ENCODE results near the gene KCNIP1. TPM values are rescaled to one million over a fixed set of nuclear protein-coding genes. Genes with fewer than 3 reads are reported as not detected.

The KCNIP1 gene
- total RNA-seq, 2 donors from 2014 or later: not detected

- H3K36me3 Mint-ChIP-seq (ENCODE audit: low read depth): no peaks in the 10 kb centered on the region
- H3K27ac Mint-ChIP-seq: no peak overlapping the region
- peaks cover 21% of the 10 kb centered on the region for H3K27me3 ChIP-seq (ENCODE audit: control insufficient read depth, insufficient read depth, low read length, poor library complexity, severe bottlenecking)
- H3K4me3 Mint-ChIP-seq: no peak overlapping the region
- H3K4me3 ChIP-seq (ENCODE audit: low read length): no peak overlapping the region
- peaks cover 14% of the 10 kb centered on the region for H3K4me1 Mint-ChIP-seq
- WGBS, 2 experiments (ENCODE audit: insufficient coverage in 1 of 2, insufficient read length in 1 of 2): 87% methylated on average over 3 of the region's 3 CpGs
- H3K36me3 ChIP-seq (ENCODE audit: control insufficient read depth, insufficient read depth, low read length): no peaks in the 10 kb centered on the region
- no peaks in the 10 kb centered on the region for H3K9me3 Mint-ChIP-seq
- no peaks in the 10 kb centered on the region for H3K4me1 ChIP-seq (ENCODE audit: control insufficient read depth, insufficient read depth, low read length)
- no peak overlapping the region for H3K9ac ChIP-seq (ENCODE audit: extremely low read depth, low read length, poor library complexity, severe bottlenecking)
- no peak for TF ChIP-seq CTCF (conservative IDR thresholded peaks at IDR 0.05)
- DNase-seq: peak; percentile 41
- no peak overlapping the region for H3K27ac ChIP-seq (ENCODE audit: low read depth, low read length)
- no peaks in the 10 kb centered on the region for H3K9me3 ChIP-seq (ENCODE audit: control insufficient read depth, low read length)
- H3K27me3 Mint-ChIP-seq (ENCODE audit: insufficient read depth): peaks cover 2% of the 10 kb centered on the region
These were observed 126.9 kb downstream of the KCNIP1 start for GRCh38 chr5:170630711-170631141.

- DNase-seq: peak; percentile 85
- no peak overlapping the region for H3K27ac ChIP-seq (ENCODE audit: low read depth, low read length)
- no peak overlapping the region for H3K9ac ChIP-seq (ENCODE audit: extremely low read depth, low read length, poor library complexity, severe bottlenecking)
- H3K9me3 ChIP-seq (ENCODE audit: control insufficient read depth, low read length): no peaks in the 10 kb centered on the region
- no peak overlapping the region for H3K4me3 ChIP-seq (ENCODE audit: low read length)
- H3K36me3 ChIP-seq (ENCODE audit: control insufficient read depth, insufficient read depth, low read length): no peaks in the 10 kb centered on the region
- 45 to 66% methylated on average over 10 to 16 of the region's 16 CpGs for WGBS, 2 experiments (ENCODE audit: insufficient coverage in 1 of 2, insufficient read length in 1 of 2)
- Mint-ChIP-seq H3K27ac (no peak overlapping the region), H3K9me3 (no peaks in the 10 kb centered on the region), H3K4me3 (no peak overlapping the region), H3K36me3 (ENCODE audit: low read depth) (no peaks in the 10 kb centered on the region), H3K27me3 (ENCODE audit: insufficient read depth) (peaks cover 2% of the 10 kb centered on the region), H3K4me1 (peaks cover 14% of the 10 kb centered on the region)
- peak; percentile 70 for TF ChIP-seq CTCF (conservative IDR thresholded peaks at IDR 0.05)
- H3K27me3 ChIP-seq (ENCODE audit: control insufficient read depth, insufficient read depth, low read length, poor library complexity, severe bottlenecking): peaks cover 16% of the 10 kb centered on the region
- no peaks in the 10 kb centered on the region for H3K4me1 ChIP-seq (ENCODE audit: control insufficient read depth, insufficient read depth, low read length)
These were observed 127.8 kb downstream of the KCNIP1 start for GRCh38 chr5:170631466-170632195.

GRCh38 chr5:170632266-170632984 lies 128.6 kb downstream of the KCNIP1 start:
- H3K9me3 Mint-ChIP-seq: no peaks in the 10 kb centered on the region
- H3K4me3 Mint-ChIP-seq: peak overlapping the region; percentile 63
- no peaks in the 10 kb centered on the region for H3K36me3 Mint-ChIP-seq (ENCODE audit: low read depth)
- TF ChIP-seq CTCF (conservative IDR thresholded peaks at IDR 0.05): peak; percentile 59
- H3K27me3 ChIP-seq (ENCODE audit: control insufficient read depth, insufficient read depth, low read length, poor library complexity, severe bottlenecking): peaks cover 16% of the 10 kb centered on the region
- peaks cover 14% of the 10 kb centered on the region for H3K4me1 Mint-ChIP-seq
- no peak overlapping the region for H3K27ac ChIP-seq (ENCODE audit: low read depth, low read length)
- no peaks in the 10 kb centered on the region for H3K36me3 ChIP-seq (ENCODE audit: control insufficient read depth, insufficient read depth, low read length)
- H3K27ac Mint-ChIP-seq: no peak overlapping the region
- WGBS, 2 experiments (ENCODE audit: insufficient coverage in 1 of 2, insufficient read length in 1 of 2): 52 to 60% methylated on average over 13 to 19 of the region's 19 CpGs
- H3K4me1 ChIP-seq (ENCODE audit: control insufficient read depth, insufficient read depth, low read length): no peaks in the 10 kb centered on the region
- peaks cover 2% of the 10 kb centered on the region for H3K27me3 Mint-ChIP-seq (ENCODE audit: insufficient read depth)
- no peaks in the 10 kb centered on the region for H3K9me3 ChIP-seq (ENCODE audit: control insufficient read depth, low read length)
- peak; percentile 87 for DNase-seq
- H3K4me3 ChIP-seq (ENCODE audit: low read length): no peak overlapping the region
- H3K9ac ChIP-seq (ENCODE audit: extremely low read depth, low read length, poor library complexity, severe bottlenecking): no peak overlapping the region
